Activated naive CD8-positive, alpha-beta T cell treated with anti-CD3 and anti-CD28 coated beads, Interleukin-2, amount 10 ng/mL, durations not matched to agents 7 days and 5 days (primary cell): Measurements from ENCODE around the gene TLE5. TPM values are rescaled to one million over a fixed set of nuclear protein-coding genes. Genes with fewer than 3 reads are reported as not detected.

ENCODE experiments used
- ATAC-seq: fragments of 150-1000 bp; cut with Tn5 transposase; one replicate; pipeline ENCODE4 v1.10.0; 2021; ENCODE audit warnings: low read depth, moderate library complexity
- POLR2A ChIA-PET: fragments of 350-600 bp; sonication (Branson Sonifier 250); formaldehyde crosslinking; loops from one replicate; lab custom pipeline; 2021; ENCODE audit warnings: antibody characterized with exemption; lab: Charles Lee
- DNase-seq: peaks from one replicate; pipeline ENCODE4 v3.0.0; 2021
- H3K27ac Mint-ChIP-seq: one replicate; pipeline ENCODE4 v1.8.0; 2022; ENCODE audit warnings: mild to moderate bottlenecking, mixed read lengths
- H3K27me3 Mint-ChIP-seq: one replicate; pipeline ENCODE4 v1.8.0; 2022; ENCODE audit warnings: mild to moderate bottlenecking, moderate library complexity, mixed read lengths
- H3K36me3 Mint-ChIP-seq: one replicate; pipeline ENCODE4 v1.8.0; 2021; ENCODE audit warnings: mild to moderate bottlenecking, mixed read lengths
- H3K4me1 Mint-ChIP-seq: one replicate; pipeline ENCODE4 v1.8.0; 2021; ENCODE audit warnings: mixed read lengths
- H3K4me3 Mint-ChIP-seq: one replicate; pipeline ENCODE4 v1.8.0; 2022; ENCODE audit warnings: mild to moderate bottlenecking, moderate library complexity, mixed read lengths
- H3K9me3 Mint-ChIP-seq: one replicate; pipeline ENCODE4 v1.8.0; 2021; ENCODE audit warnings: mixed read lengths
- total RNA-seq, 2 experiments: library from RNA; stranded (reverse); gene quantifications; one replicate each; pipeline ENCODE4 v1.2.3, GENCODE V29; 2021

The TLE5 gene
- total RNA-seq, 2 experiments from 2014 or later = 697 to 718 TPM

DNA sequence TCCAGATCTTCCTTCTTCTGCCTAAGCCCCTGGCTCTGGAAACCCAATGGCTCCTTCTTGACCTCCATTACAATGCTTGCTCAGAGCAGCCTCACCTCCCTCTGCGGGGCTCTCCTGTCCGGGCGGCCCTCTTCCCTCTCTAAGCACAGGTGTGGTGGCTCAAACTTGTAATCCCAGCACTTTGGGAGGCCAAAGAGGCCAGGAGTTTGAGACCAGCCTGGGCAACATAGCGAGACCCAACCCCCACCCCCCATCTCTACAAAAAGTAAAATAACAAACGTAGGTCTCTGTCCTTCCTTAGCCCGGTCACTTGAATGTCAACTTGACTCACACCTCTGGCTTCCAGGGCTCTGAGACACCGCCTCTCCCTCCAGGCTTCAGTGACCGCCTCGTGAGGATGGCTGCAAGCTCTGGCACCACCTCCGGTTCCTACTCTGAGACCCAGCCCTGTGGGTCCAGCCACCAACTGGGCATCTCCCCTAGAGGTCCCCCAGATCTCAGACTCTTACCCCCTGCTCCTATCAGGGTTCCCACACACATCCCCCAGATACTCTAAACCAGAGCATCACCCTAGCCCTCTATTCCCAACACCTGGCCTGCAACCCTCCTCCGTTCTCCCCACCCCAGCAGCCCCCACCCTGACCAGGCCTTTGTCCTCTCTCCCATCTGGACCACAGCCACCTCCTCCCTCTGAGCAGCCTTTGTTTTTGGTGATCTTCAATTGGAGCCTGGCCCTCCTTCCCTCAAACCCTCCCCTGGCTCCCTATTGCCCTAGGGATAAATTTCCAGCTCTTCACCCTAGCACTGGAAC lies 28.5 kb downstream of the TLE5 start:
- Mint-ChIP-seq H3K4me1 (peaks cover 16% of the 10 kb centered on the region), H3K4me3 (peak overlapping the region; percentile 38), H3K36me3 (no peaks in the 10 kb centered on the region), H3K9me3 (no peaks in the 10 kb centered on the region), H3K27me3 (peaks cover 52% of the 10 kb centered on the region), H3K27ac (no peak overlapping the region)
- POLR2A ChIA-PET = no interaction called here
- ATAC-seq = no peak
- no peak for DNase-seq

- no peaks in the 10 kb centered on the region for H3K36me3 Mint-ChIP-seq
- no peak overlapping the region for H3K4me3 Mint-ChIP-seq
- peaks cover 66% of the 10 kb centered on the region for H3K27me3 Mint-ChIP-seq
- H3K9me3 Mint-ChIP-seq = no peaks in the 10 kb centered on the region
- POLR2A ChIA-PET = no interaction called here
- no peak for ATAC-seq
- DNase-seq = no peak
- no peak overlapping the region for H3K27ac Mint-ChIP-seq
- H3K4me1 Mint-ChIP-seq = peaks cover 13% of the 10 kb centered on the region
Measured at GRCh38 chr19:3031607-3031867, 30.8 kb downstream of the TLE5 start.

- H3K27ac Mint-ChIP-seq = no peak within 1 kb of the TSS
- peak; percentile 42 for ATAC-seq
Measured at GRCh38 chr19:3029065-3029923, 33.0 kb downstream of the TLE5 start, which contains the start of gene TLE2. Gene TLE2, minus strand, starts transcription at chr19:3029280. Its CDS starts 376 bp downstream, at chr19:3028904.

DNA sequence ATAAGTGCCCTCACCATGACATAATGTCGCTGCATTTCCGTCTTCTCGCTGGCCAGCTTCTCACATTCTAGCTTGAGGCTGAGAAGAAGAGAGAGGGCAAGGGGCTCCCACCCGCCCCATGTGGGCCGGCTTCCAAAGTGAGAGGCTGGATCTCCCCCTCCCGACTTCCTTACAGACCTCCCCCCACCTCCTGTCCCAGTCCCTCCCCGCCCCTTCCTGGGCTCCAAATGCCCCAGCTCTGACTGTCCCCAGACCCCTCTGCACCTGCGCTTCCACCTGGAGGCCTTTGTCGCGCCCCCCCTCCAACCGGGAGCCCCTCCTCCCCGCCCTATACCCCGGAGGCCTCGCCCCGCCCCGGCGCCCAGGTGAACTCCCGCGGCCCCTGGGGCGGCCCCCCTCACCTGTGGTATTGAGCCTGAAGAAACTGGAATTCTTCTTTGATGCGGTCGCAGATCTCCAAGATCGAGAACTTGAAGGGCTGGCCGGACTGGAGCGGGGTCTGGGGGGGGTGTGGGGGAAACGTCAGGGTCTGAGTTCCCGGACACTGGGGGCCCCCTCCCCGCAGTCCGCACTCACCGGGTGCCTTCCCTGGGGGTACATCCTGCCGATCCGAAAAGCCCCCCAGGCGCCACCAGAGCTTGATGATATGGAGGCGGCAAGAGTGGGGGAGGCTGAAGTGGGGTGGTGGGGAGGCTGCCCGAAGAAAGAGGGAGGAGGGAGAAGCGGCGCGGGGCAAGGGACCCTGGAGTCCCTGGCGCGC lies 33.8 kb downstream of the TLE5 start:
- no peaks in the 10 kb centered on the region for H3K36me3 Mint-ChIP-seq
- H3K27me3 Mint-ChIP-seq = peaks cover 60% of the 10 kb centered on the region
- peaks cover 5% of the 10 kb centered on the region for H3K4me1 Mint-ChIP-seq
- DNase-seq (no peak), ATAC-seq (no peak)
- H3K4me3 Mint-ChIP-seq = peak overlapping the region; percentile 49
- POLR2A ChIA-PET = no interaction called here
- no peaks in the 10 kb centered on the region for H3K9me3 Mint-ChIP-seq
- H3K27ac Mint-ChIP-seq = no peak overlapping the region

More at GRCh38 chr19:3029065-3029923, 33.0 kb downstream of the TLE5 start, which contains the start of gene TLE2:
- H3K4me3 Mint-ChIP-seq = peak within 1 kb of the TSS; percentile 49
- DNase-seq = no peak
- POLR2A ChIA-PET = no interaction called here
- H3K9me3 Mint-ChIP-seq = no peaks in the 10 kb centered on the region
- H3K4me1 Mint-ChIP-seq = peaks cover 7% of the 10 kb centered on the region
- no peaks in the 10 kb centered on the region for H3K36me3 Mint-ChIP-seq
- H3K27me3 Mint-ChIP-seq = peaks cover 67% of the 10 kb centered on the region

GRCh38 chr19:3027981-3028304 lies 34.4 kb downstream of the TLE5 start:
- POLR2A ChIA-PET = interaction anchor here (0.6 kb wide), 1 partner anchor 65 kb away, joined by 4 read pairs; no protein-coding TSS in a partner anchor
- H3K9me3 Mint-ChIP-seq = no peaks in the 10 kb centered on the region
- H3K4me1 Mint-ChIP-seq = peaks cover 5% of the 10 kb centered on the region
- H3K36me3 Mint-ChIP-seq = no peaks in the 10 kb centered on the region
- H3K4me3 Mint-ChIP-seq = no peak overlapping the region
- ATAC-seq (no peak), DNase-seq (no peak)
- H3K27ac Mint-ChIP-seq = no peak overlapping the region
- H3K27me3 Mint-ChIP-seq = peaks cover 54% of the 10 kb centered on the region

DNA sequence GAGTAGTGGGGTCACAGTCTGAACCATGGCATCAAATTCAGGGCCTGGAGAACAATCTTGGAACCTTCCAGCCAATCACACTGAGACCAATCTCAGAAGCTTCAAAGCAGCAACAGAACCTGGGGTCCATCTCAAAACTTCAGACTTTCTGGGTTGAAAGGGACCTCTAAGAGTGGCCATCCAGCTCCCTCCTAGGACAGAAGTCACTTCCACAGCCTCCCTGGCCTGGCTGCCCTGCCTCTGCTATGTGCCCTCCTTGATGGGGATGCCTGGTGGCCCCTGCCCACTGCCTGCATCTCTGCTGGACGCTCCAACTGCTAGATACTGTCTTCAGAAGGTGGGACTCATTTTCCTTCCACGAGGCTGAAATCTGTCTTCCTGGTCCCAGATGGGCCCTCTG lies 35.0 kb downstream of the TLE5 start:
- H3K4me1 Mint-ChIP-seq = peaks cover 5% of the 10 kb centered on the region

DNA sequence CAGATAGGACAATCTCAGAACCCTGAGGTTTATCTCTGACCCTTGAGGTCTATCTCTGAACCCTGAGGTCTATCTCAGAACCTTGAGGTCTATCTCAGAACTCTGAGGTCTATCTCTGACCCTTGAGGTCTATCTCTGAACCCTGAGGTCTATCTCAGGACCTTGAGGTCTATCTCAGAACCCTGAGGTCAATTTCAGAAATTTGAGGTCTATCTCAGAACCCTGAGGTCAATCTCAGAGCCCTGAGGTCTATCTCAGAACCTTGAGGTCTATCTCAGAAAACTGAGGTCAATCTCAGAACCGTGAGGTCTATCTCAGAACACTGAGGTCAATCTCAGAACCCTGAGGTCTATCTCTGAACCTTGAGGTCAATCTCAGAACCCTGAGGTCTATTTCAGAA lies 35.5 kb downstream of the TLE5 start:
- ATAC-seq = no peak
- Mint-ChIP-seq H3K27ac (no peak overlapping the region), H3K4me3 (no peak overlapping the region), H3K9me3 (no peaks in the 10 kb centered on the region), H3K4me1 (peaks cover 5% of the 10 kb centered on the region), H3K27me3 (peaks cover 44% of the 10 kb centered on the region), H3K36me3 (no peaks in the 10 kb centered on the region)
- no peak for DNase-seq
- POLR2A ChIA-PET = interaction anchor here (0.8 kb wide), 1 partner anchor 12 kb away, joined by 3 read pairs; no protein-coding TSS in a partner anchor

More for the DNA sequence above, 35.0 kb downstream of the TLE5 start:
- ATAC-seq = no peak
- no peak for DNase-seq
- no peak overlapping the region for H3K27ac Mint-ChIP-seq
- H3K27me3 Mint-ChIP-seq = peaks cover 48% of the 10 kb centered on the region
- POLR2A ChIA-PET = interaction anchor here (0.6 to 0.8 kb wide), 2 partner anchors 12 to 64 kb away, joined by 3 to 4 read pairs; no protein-coding TSS in a partner anchor
- H3K9me3 Mint-ChIP-seq = no peaks in the 10 kb centered on the region
- H3K36me3 Mint-ChIP-seq = no peaks in the 10 kb centered on the region
- no peak overlapping the region for H3K4me3 Mint-ChIP-seq

DNA sequence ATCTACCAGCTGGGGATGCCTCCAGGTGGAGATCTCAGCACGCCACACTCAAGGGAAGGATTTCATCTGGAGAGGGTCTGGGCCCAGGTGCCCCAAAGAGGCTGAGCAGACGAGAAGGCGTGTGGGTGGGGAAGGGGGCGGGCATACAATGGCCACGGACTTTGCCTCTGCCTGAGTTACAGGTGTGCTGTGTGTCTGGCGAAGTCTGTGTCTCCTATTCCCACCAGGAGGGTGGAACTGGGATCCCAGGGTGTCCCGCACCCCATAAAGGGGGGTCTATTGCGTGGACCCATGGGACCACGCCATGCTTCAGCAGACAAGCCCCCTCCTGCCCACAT lies 36.8 kb downstream of the TLE5 start:
- POLR2A ChIA-PET = no interaction called here
- Mint-ChIP-seq H3K27ac (no peak overlapping the region), H3K9me3 (no peaks in the 10 kb centered on the region), H3K36me3 (no peaks in the 10 kb centered on the region), H3K27me3 (peaks cover 31% of the 10 kb centered on the region), H3K4me3 (no peak overlapping the region), H3K4me1 (peaks cover 5% of the 10 kb centered on the region)
- DNase-seq = no peak
- ATAC-seq = no peak

DNA sequence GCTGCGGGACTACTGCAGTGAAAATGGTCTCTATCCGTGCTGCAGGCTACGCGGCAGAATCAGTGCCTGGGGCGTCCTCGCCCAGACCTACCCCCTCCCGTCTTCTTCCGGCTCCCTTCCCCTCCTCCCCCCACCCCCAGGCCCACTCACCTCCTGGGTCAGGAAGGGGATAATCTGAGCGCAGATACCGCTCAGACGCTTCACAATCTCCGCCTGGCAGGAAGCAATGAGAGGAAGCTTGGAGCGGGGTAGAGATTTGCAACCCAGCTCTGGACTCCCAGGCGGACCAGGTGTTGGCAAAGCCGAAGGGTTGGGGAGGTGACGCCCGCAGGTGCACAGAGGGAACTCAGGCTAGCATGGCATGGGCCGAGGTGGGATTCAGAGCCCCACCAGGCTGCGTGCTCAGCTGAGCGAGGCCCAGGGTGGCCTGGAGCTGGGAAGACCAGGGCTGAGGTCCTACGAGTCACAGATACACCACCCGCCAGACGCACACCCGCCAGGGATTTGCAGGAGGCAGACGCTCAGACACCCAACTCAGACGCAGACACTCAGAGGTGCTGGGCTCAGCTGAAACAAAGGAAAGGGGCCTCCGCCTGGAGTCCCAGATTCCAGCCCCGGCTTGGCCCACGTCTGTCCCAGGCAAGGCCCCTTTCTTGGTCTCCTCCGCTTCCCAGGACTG lies 37.3 kb downstream of the TLE5 start:
- Mint-ChIP-seq H3K27me3 (peaks cover 26% of the 10 kb centered on the region), H3K36me3 (no peaks in the 10 kb centered on the region), H3K27ac (no peak overlapping the region), H3K9me3 (no peaks in the 10 kb centered on the region), H3K4me1 (peaks cover 5% of the 10 kb centered on the region), H3K4me3 (no peak overlapping the region)
- POLR2A ChIA-PET = interaction anchor here (0.5 kb wide), 2 partner anchors 8 to 105 kb away, joined by 3 to 4 read pairs; no protein-coding TSS in a partner anchor
- peak; percentile 32 for ATAC-seq
- DNase-seq = no peak

DNA sequence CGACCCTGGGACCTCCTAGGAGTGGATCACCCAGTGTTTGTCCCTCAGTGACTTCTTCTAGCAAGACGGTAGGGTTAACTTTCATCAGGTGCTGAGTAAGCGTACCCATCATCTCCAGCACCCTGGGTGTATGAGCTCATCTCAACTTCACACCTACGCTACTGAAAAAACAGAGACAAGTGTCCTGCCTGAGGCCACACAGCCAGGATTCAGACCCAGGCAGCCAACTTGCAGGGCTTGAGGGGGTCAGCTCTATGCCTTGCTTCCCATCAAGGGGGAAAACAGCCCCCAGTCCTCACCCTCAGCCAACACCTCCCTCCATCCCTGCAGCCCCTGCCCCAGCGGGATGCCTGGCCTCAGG lies 37.8 kb downstream of the TLE5 start:
- ATAC-seq = peak; percentile 12
- no peaks in the 10 kb centered on the region for H3K36me3 Mint-ChIP-seq
- H3K4me1 Mint-ChIP-seq = peaks cover 5% of the 10 kb centered on the region
- no peak overlapping the region for H3K4me3 Mint-ChIP-seq
- no peak overlapping the region for H3K27ac Mint-ChIP-seq
- POLR2A ChIA-PET = interaction anchor here (0.5 kb wide), 2 partner anchors 8 to 105 kb away, joined by 3 to 4 read pairs; no protein-coding TSS in a partner anchor
- no peak for DNase-seq
- no peaks in the 10 kb centered on the region for H3K9me3 Mint-ChIP-seq
- peaks cover 21% of the 10 kb centered on the region for H3K27me3 Mint-ChIP-seq

DNA sequence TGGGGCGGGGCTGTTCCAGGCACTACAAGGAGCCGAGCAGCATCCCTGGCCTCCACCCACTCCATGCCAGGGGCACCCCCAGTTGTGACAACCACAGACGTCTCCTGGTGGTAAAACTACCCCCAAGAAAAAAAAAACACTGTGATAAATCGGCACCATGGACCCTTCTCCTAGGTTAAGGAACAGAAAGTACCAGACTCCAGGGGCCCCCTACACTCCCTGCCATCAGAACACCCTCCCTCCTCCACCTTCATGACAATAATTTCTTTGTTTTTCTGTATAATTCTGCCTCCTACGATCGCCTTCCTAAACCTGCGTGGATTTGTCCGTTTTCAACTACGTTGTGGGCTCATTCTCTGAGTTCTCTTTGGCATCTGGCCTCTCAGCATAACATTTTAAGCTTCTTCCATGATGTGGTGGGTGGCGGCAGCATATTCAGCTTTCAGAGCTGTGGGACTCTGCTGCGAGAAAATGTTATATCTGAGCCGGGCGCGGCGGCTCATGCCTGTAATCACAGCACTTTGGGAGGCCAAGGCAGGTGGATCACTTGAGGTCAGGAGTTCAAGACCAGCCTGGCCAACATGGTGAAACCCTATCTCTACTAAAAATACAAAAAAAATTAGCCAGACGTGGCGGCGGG lies 41.9 kb downstream of the TLE5 start:
- Mint-ChIP-seq H3K36me3 (no peaks in the 10 kb centered on the region), H3K9me3 (no peaks in the 10 kb centered on the region), H3K4me1 (peaks cover 5% of the 10 kb centered on the region), H3K27ac (no peak overlapping the region), H3K4me3 (no peak overlapping the region), H3K27me3 (peaks cover 4% of the 10 kb centered on the region)
- ATAC-seq (no peak), DNase-seq (no peak)
- POLR2A ChIA-PET = no interaction called here

GRCh38 chr19:3019211-3019854 lies 43.0 kb downstream of the TLE5 start:
- Mint-ChIP-seq H3K27me3 (no peaks in the 10 kb centered on the region), H3K9me3 (no peaks in the 10 kb centered on the region), H3K4me1 (no peaks in the 10 kb centered on the region), H3K4me3 (no peak overlapping the region), H3K36me3 (no peaks in the 10 kb centered on the region), H3K27ac (no peak overlapping the region)
- POLR2A ChIA-PET = no interaction called here
- ATAC-seq (no peak), DNase-seq (no peak)
